Measurements from ENCODE around the gene PRKAB2.

The PRKAB2 gene

DNA sequence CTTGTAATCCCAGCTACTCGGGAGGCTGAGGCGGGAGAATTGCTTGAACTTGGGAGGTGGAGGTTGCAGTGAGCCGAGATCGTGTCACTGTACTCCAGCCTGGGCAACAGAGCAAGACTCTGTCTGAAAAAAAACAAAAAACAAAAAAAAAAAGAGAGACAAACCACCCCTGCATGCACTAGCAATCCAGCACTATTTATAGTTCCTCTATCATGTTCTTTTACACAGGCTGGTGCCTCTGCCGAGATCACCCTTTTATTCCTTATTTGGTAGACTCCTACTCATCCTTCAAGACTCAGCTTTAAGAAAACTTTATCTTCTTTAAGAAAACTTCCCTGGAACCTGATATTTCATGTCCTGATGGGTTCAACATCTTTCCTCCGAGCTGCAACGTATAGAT is 42.1 kb upstream of the PRKAB2 start:
- no peak overlapping the region for H3K4me3 ChIP-seq (ENCODE audit: low read depth, low read length)
- TF ChIP-seq, protein P1, sequence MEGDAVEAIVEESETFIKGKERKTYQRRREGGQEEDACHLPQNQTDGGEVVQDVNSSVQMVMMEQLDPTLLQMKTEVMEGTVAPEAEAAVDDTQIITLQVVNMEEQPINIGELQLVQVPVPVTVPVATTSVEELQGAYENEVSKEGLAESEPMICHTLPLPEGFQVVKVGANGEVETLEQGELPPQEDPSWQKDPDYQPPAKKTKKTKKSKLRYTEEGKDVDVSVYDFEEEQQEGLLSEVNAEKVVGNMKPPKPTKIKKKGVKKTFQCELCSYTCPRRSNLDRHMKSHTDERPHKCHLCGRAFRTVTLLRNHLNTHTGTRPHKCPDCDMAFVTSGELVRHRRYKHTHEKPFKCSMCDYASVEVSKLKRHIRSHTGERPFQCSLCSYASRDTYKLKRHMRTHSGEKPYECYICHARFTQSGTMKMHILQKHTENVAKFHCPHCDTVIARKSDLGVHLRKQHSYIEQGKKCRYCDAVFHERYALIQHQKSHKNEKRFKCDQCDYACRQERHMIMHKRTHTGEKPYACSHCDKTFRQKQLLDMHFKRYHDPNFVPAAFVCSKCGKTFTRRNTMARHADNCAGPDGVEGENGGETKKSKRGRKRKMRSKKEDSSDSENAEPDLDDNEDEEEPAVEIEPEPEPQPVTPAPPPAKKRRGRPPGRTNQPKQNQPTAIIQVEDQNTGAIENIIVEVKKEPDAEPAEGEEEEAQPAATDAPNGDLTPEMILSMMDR (IDR thresholded peaks at IDR 0.05; ENCODE audit: borderline replicate concordance, insufficient read depth, low read depth, low read length), result no peak

DNA sequence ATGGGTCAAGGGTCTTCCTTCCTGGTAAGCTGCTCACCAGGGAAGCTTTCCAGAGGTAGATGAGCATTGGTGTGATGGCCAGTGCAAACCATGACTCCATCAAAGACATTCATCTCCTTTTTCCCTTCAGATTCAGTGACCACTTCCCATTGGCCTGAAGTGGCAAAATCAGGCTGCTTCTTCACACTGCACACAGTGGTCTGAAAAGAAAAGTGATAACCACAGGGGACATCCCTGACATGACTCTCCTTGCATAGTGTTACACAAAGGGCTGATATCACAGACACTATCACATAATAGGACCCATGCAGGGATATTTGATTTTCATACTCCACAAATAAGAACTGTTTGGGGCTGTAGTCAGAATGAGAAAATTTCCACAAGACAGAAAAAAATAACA is 41.0 kb upstream of the PRKAB2 start:
- H3K4me3 ChIP-seq (ENCODE audit: low read depth, low read length), result no peak overlapping the region
- TF ChIP-seq, protein P1 (IDR thresholded peaks at IDR 0.05; ENCODE audit: borderline replicate concordance, insufficient read depth, low read depth, low read length), result no peak

DNA sequence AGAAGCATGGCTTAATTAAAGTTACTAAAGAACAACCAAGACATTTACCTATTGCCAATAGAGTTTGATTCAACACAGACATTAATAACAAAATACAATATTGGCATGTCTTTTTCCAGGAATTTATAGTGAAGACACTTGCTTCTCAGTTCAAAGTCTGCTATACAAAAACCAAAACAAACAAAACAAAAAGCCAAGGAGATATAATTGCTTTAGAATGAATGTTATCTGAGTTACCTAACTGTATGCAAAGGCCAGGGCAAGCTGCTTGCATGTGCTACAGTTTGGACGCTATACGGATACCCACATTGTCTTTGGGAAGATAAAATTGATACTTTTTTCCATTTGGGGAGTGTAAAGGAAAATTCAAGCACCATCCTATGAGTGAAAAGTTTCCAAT is 39.3 kb upstream of the PRKAB2 start:
- TF ChIP-seq, protein P1 (IDR thresholded peaks at IDR 0.05; ENCODE audit: borderline replicate concordance, insufficient read depth, low read depth, low read length), result no peak
- H3K4me3 ChIP-seq (ENCODE audit: low read depth, low read length), result no peak overlapping the region

DNA sequence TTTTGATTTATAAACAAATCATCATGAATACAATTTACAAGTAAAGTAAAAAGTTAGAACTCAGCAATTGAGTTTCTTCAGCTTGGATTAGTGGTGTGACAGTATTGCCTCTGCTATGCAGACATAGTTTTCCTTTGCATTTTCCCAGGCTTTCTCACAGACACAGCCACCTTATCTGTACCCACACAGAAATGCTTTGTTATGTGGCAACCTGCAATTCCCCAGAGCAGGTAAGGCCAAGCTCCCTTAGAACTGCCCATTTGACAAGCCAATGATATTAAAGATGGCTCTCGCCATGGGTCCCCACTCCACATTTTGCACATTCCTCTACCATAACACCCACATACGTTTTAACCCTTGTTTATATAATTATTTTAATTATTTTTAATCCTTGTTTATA is 38.7 kb upstream of the PRKAB2 start:
- no peak overlapping the region for H3K4me3 ChIP-seq (ENCODE audit: low read depth, low read length)
- TF ChIP-seq, protein P1 (IDR thresholded peaks at IDR 0.05; ENCODE audit: borderline replicate concordance, insufficient read depth, low read depth, low read length), result no peak

DNA sequence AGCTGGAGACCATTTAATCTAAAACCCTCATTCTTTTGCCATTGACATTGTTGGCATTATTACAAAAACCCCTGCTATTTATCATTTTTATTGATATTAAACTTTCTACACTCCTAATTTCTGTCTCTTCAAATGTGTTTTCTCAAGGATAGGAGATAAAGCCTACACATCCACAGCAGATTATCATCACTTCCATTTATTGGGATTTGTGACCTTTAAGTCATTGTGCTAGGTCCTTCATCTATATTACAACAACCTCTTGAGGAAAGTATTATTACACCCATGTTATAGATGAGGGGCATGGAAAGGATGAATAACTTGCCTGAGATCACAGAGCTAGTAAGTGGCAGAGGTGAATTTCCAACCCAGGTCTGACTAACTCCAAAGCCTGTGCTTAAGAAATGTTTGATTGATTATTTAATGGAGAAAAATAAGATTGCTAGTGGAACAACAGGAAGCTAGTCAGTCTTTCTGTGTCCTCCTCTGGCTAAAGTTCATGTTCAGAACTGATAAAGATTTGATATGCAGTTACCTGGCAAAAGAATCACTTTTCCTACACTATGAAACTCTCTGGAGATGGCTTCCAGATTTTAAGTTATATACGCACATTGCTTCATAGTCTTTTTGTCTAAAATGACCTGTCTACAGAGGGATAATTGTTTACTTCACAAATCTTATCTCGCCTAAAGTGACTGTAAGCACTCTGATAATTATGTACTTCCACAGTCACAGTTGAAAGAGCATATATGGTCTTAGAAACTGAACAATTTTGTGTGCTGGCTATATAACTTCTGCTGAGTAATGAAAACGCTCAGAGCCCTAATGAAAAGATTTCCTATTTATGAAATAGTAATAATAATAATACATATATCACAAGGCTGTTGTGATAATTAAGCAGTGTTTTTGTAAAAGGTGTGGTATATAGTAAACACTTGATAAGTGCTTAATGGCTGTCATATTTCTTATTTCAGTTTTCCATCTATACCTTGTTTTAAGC is 37.9 kb upstream of the PRKAB2 start:
- no peak overlapping the region for H3K4me3 ChIP-seq (ENCODE audit: low read depth, low read length)
- TF ChIP-seq, protein P1 (IDR thresholded peaks at IDR 0.05; ENCODE audit: borderline replicate concordance, insufficient read depth, low read depth, low read length), result no peak

DNA sequence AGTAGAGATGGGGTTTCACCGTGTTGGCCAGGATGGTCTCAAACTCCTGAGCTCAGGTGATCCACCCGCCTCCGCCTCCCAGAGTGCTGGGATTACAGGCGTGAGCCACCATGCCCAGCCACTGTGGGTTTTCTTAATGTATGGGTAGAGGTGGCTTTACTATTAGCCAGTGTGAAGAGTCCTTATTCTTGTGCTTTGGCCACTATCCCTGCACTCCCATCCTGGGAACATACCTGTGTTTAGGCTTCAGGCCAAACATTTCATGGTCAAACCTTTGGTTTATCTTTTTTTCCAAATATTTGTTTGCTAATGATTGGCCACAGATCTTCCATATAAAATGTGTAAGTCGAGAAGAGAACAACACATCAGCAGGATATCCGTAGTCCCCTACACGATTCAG is 36.3 kb upstream of the PRKAB2 start:
- TF ChIP-seq, protein P1 (IDR thresholded peaks at IDR 0.05; ENCODE audit: borderline replicate concordance, insufficient read depth, low read depth, low read length), result no peak
- no peak overlapping the region for H3K4me3 ChIP-seq (ENCODE audit: low read depth, low read length)

DNA sequence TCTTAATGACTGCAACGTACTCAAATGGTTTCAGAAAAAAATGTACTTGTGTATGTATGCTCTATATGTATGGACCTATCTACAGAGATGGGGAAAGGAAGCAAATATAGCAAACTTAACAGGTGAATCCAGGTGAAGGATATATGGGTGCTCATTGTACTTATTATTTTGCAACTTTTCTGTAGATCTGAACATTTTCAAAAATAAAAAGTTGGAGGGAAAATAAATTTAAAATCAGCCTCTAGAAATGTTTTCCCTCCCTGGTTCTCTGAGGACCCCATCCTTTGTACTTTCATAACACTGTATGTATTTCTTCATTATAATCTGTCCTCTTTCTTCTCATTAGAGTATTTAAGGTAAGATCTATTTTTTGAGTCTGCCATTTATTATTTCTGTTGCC is 34.9 kb upstream of the PRKAB2 start:
- no peak overlapping the region for H3K4me3 ChIP-seq (ENCODE audit: low read depth, low read length)
- TF ChIP-seq, protein P1 (IDR thresholded peaks at IDR 0.05; ENCODE audit: borderline replicate concordance, insufficient read depth, low read depth, low read length), result no peak
